Measurements from ENCODE around the gene ALDH18A1.

Gene ALDH18A1

GRCh38 chr10:95618101-95618500, 38.4 kb downstream of the ALDH18A1 start:
- DNase-seq, result no peak
- H3K36me3 ChIP-seq, result peaks cover 60% of the 10 kb centered on the region

GRCh38 chr10:95616446-95616845, 40.1 kb downstream of the ALDH18A1 start:
- Histone ChIP-seq H3K4me3 (ENCODE audit: low read depth, low read length) (no peak overlapping the region), H3K4me1 (no peaks in the 10 kb centered on the region), H3K27me3 (no peaks in the 10 kb centered on the region), H3K36me3 (peaks cover 72% of the 10 kb centered on the region), H3K9me3 (no peaks in the 10 kb centered on the region)
- DNase-seq, result no peak
- TF ChIP-seq CTCF (IDR thresholded peaks at IDR 0.05; ENCODE audit: low read depth, low read length), result no peak

More at GRCh38 chr10:95618101-95618500, 38.4 kb downstream of the ALDH18A1 start:
- Histone ChIP-seq H3K27me3 (no peaks in the 10 kb centered on the region), H3K9me3 (no peaks in the 10 kb centered on the region), H3K4me1 (no peaks in the 10 kb centered on the region), H3K4me3 (ENCODE audit: low read depth, low read length) (no peak overlapping the region)
- no peak for TF ChIP-seq CTCF (IDR thresholded peaks at IDR 0.05; ENCODE audit: low read depth, low read length)

- Histone ChIP-seq H3K27me3 (no peaks in the 10 kb centered on the region), H3K9me3 (no peaks in the 10 kb centered on the region), H3K4me1 (no peaks in the 10 kb centered on the region), H3K4me3 (ENCODE audit: low read depth, low read length) (no peak overlapping the region), H3K36me3 (peaks cover 85% of the 10 kb centered on the region)
- no peak for DNase-seq
- TF ChIP-seq CTCF (IDR thresholded peaks at IDR 0.05; ENCODE audit: low read depth, low read length), result no peak
Observed at GRCh38 chr10:95613330-95613729, 43.2 kb downstream of the ALDH18A1 start.

- Histone ChIP-seq H3K36me3 (peaks cover 64% of the 10 kb centered on the region), H3K27me3 (no peaks in the 10 kb centered on the region), H3K4me3 (ENCODE audit: low read depth, low read length) (no peak overlapping the region), H3K9me3 (no peaks in the 10 kb centered on the region), H3K4me1 (no peaks in the 10 kb centered on the region)
- no peak for TF ChIP-seq CTCF (IDR thresholded peaks at IDR 0.05; ENCODE audit: low read depth, low read length)
- DNase-seq, result no peak
Observed at GRCh38 chr10:95610727-95611126, 45.8 kb downstream of the ALDH18A1 start.

- H3K4me1 ChIP-seq, result no peaks in the 10 kb centered on the region
- no peak for TF ChIP-seq CTCF (IDR thresholded peaks at IDR 0.05; ENCODE audit: low read depth, low read length)
- DNase-seq, result no peak
- H3K9me3 ChIP-seq, result no peaks in the 10 kb centered on the region
- no peak overlapping the region for H3K4me3 ChIP-seq (ENCODE audit: low read depth, low read length)
- H3K27me3 ChIP-seq, result no peaks in the 10 kb centered on the region
- peaks cover 34% of the 10 kb centered on the region for H3K36me3 ChIP-seq
Observed at GRCh38 chr10:95606922-95607321, 49.6 kb downstream of the ALDH18A1 start.

- Histone ChIP-seq H3K4me3 (ENCODE audit: low read depth, low read length) (no peak overlapping the region), H3K4me1 (no peaks in the 10 kb centered on the region), H3K36me3 (peaks cover 19% of the 10 kb centered on the region), H3K27me3 (no peaks in the 10 kb centered on the region), H3K9me3 (no peaks in the 10 kb centered on the region)
- no peak for DNase-seq
- no peak for TF ChIP-seq CTCF (IDR thresholded peaks at IDR 0.05; ENCODE audit: low read depth, low read length)
Observed at GRCh38 chr10:95605163-95605562, 51.3 kb downstream of the ALDH18A1 start.

All from BE2C (cell line).